HepG2 (cell line): ENCODE measurements around the gene CSNK1G1. TPM values are rescaled to one million over a fixed set of nuclear protein-coding genes. Genes with fewer than 3 reads are reported as not detected.

Experiments used
- CHD2 ChIP-seq: IDR thresholded peaks from 2 replicates; pipeline ENCODE4 v1.6.1; 2011; ENCODE audit warnings: low read depth, low read length, improper control_type of control experiment
- GATAD1 ChIP-seq: IDR thresholded peaks from 2 replicates; pipeline ENCODE4 v1.6.1; 2016; ENCODE audit warnings: missing genetic modification reagents, missing compliant biosample characterization
- HIVEP1 ChIP-seq: sonication (generic); formaldehyde crosslinking; IDR thresholded peaks from 2 replicates; pipeline ENCODE4 v1.4.0; 2020; ENCODE audit warnings: mild to moderate bottlenecking, missing genetic modification reagents
- HNRNPK ChIP-seq: fragments of 200-400 bp; formaldehyde crosslinking; IDR thresholded peaks from 2 replicates; pipeline ENCODE4 v1.6.1; 2018; ENCODE audit warnings: low read length, low read depth, moderate library complexity, mild to moderate bottlenecking; ENCODE audit not compliant: poor library complexity, severe bottlenecking
- HOMEZ ChIP-seq: IDR thresholded peaks from 2 replicates; pipeline ENCODE4 v1.6.1; 2016; ENCODE audit warnings: low read depth
- KDM5A ChIP-seq: fragments of 200-600 bp; sonication (generic); IDR thresholded peaks from 2 replicates; pipeline ENCODE4 v1.7.0; 2018; ENCODE audit warnings: antibody characterized with exemption, mild to moderate bottlenecking, low read length, borderline replicate concordance
- NFYB ChIP-seq: sonication (generic); formaldehyde crosslinking; IDR thresholded peaks from 2 replicates; pipeline ENCODE4 v1.4.0; 2020; ENCODE audit warnings: missing genetic modification reagents
- PBX2 ChIP-seq: IDR thresholded peaks from 2 replicates; pipeline ENCODE4 v1.6.1; 2016; ENCODE audit warnings: control low read depth
- POLR2AphosphoS5 ChIP-seq: IDR thresholded peaks from 2 replicates; pipeline ENCODE4 v1.6.1; 2012; ENCODE audit warnings: low read depth, low read length
- POLR2G ChIP-seq: fragments of 200-400 bp; formaldehyde crosslinking; IDR thresholded peaks from 2 replicates; pipeline ENCODE4 v1.6.1; 2018; ENCODE audit warnings: mild to moderate bottlenecking, low read depth, low read length, moderate library complexity
- SIN3B ChIP-seq: fragments of 150-350 bp; IDR thresholded peaks from 2 replicates; pipeline ENCODE4 v1.6.1; 2014; ENCODE audit warnings: low read length
- SNRNP70 ChIP-seq: fragments of 200-400 bp; formaldehyde crosslinking; IDR thresholded peaks from 2 replicates; pipeline ENCODE4 v1.6.1; 2017; ENCODE audit warnings: mild to moderate bottlenecking, low read depth, low read length, moderate library complexity
- SP4 ChIP-seq: sonication (generic); formaldehyde crosslinking; IDR thresholded peaks from 2 replicates; pipeline ENCODE4 v1.8.1; 2023; ENCODE audit warnings: mild to moderate bottlenecking, missing genetic modification reagents
- TFDP1 ChIP-seq: IDR thresholded peaks from 2 replicates; pipeline ENCODE4 v1.6.1; 2016; ENCODE audit warnings: missing compliant biosample characterization, missing genetic modification reagents, borderline replicate concordance
- ZNF30 ChIP-seq: sonication (generic); formaldehyde crosslinking; IDR thresholded peaks from 2 replicates; pipeline ENCODE4 v1.5.0; 2020; ENCODE audit warnings: mild to moderate bottlenecking, missing genetic modification reagents
- ZNF747 ChIP-seq: sonication (generic); formaldehyde crosslinking; IDR thresholded peaks from 2 replicates; pipeline ENCODE4 v1.8.1; 2023; ENCODE audit warnings: missing genetic modification reagents, mild to moderate bottlenecking, borderline replicate concordance
- polyA plus RNA-seq, 8 experiments: library from polyadenylated mRNA; depleted of rRNA in 3 of 8; stranded (reverse) in 7 of 8; unstranded in 1 of 8; fragments of >200 nt; fragmentation: Illumina TruSeq in 4 of 8; extraction: Trizol in 4 of 8; gene quantifications; 2 replicates each; pipeline versions ENCODE4 v1.2.1 to v1.2.3, GENCODE V29; 2011 to 2016; ENCODE audit warnings: low read depth in 4 of 8, missing spikeins in 1 of 8, mixed read lengths in 1 of 8; ENCODE audit not compliant: insufficient read depth in 1 of 8
- total RNA-seq, 5 experiments: library from RNA; depleted of rRNA; stranded (reverse); fragments of >200 nt; fragmentation: Illumina TruSeq; extraction: Trizol; gene quantifications; 2 replicates each; pipeline ENCODE4 v1.2.3, GENCODE V29; 2016; ENCODE audit warnings: low read depth in 1 of 5
- TF ChIP-seq, protein P1 (sequence below): sonication (generic); formaldehyde crosslinking; IDR thresholded peaks from 2 replicates; pipeline ENCODE4 v1.5.0; 2020; ENCODE audit warnings: mild to moderate bottlenecking, missing genetic modification reagents, borderline replicate concordance
- TF ChIP-seq, protein P2 (sequence below): sonication (generic); formaldehyde crosslinking; IDR thresholded peaks from 2 replicates; pipeline ENCODE4 v1.5.1; 2020; ENCODE audit warnings: missing genetic modification reagents, mild to moderate bottlenecking, borderline replicate concordance

CSNK1G1 gene
- total and polyA plus RNA-seq, 2 of the 13 experiments (the other 11 are each of a cell fraction or from before 2014, with no cell fraction given), result 8.5 to 12.6 TPM

DNA sequence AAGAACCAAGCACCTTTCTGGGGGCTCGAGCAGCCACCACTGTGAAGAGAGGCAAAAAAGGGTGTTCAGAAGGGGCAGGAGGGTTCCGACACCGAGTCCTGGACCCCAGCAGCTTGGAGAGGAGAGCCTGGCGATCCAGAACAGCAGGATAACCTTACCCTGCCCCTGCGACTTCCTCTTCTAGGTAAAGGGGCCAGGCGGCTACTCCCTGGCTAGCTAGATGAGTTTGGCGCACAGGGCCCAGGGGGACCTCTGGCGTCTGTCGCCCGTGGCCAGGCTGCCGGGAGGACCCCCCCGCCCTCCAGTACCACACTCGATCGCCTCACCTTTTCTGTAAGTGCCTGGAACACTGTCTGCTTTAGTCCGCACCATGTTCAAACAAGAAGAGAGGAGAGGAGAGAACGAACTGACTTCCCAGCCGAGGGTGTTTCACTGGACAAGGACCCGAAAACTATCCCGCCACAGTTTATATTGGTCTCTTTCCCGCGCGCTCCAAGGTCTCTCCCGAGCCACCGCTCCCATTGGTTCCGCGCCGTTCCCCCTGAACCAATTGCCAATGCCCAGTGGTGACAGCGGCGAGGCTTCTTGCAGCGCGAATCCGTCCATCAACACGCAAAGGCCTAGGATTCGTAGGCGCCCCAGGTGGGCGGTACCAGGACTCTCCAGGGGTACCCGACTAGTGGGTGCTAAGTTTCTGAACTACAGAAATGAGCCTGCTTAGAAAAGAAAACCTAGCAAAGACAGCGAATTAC lies 25.2 kb upstream of the CSNK1G1 start, which contains the start of gene PCLAF (continued):
- TF ChIP-seq HOMEZ (CRISPR knock-in tag), result peak; percentile 16; the same call in 1 of the 2 replicates
- TF ChIP-seq SP4 (CRISPR knock-in tag), result peak; percentile 83
- TF ChIP-seq CHD2, result peak; percentile 62; the same call in 1 of the 2 replicates
- TF ChIP-seq HIVEP1 (CRISPR knock-in tag), result peak; percentile 67; the same call in 1 of the 2 replicates
- TF ChIP-seq ZNF747 (CRISPR knock-in tag), result 0 out of 2 replicates have a peak, but pooled peaks have one; percentile 22
- 0 out of 2 replicates have a peak, but pooled peaks have one; percentile 49 for TF ChIP-seq ZNF30 (CRISPR knock-in tag)
- TF ChIP-seq TFDP1 (CRISPR knock-in tag), result peak; percentile 98
- TF ChIP-seq, protein P1, sequence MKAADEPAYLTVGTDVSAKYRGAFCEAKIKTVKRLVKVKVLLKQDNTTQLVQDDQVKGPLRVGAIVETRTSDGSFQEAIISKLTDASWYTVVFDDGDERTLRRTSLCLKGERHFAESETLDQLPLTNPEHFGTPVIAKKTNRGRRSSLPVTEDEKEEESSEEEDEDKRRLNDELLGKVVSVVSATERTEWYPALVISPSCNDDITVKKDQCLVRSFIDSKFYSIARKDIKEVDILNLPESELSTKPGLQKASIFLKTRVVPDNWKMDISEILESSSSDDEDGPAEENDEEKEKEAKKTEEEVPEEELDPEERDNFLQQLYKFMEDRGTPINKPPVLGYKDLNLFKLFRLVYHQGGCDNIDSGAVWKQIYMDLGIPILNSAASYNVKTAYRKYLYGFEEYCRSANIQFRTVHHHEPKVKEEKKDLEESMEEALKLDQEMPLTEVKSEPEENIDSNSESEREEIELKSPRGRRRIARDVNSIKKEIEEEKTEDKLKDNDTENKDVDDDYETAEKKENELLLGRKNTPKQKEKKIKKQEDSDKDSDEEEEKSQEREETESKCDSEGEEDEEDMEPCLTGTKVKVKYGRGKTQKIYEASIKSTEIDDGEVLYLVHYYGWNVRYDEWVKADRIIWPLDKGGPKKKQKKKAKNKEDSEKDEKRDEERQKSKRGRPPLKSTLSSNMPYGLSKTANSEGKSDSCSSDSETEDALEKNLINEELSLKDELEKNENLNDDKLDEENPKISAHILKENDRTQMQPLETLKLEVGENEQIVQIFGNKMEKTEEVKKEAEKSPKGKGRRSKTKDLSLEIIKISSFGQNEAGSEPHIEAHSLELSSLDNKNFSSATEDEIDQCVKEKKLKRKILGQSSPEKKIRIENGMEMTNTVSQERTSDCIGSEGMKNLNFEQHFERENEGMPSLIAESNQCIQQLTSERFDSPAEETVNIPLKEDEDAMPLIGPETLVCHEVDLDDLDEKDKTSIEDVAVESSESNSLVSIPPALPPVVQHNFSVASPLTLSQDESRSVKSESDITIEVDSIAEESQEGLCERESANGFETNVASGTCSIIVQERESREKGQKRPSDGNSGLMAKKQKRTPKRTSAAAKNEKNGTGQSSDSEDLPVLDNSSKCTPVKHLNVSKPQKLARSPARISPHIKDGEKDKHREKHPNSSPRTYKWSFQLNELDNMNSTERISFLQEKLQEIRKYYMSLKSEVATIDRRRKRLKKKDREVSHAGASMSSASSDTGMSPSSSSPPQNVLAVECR (CRISPR knock-in tag), result peak; percentile 91
- TF ChIP-seq SIN3B, result peak; percentile 89
- TF ChIP-seq GATAD1 (CRISPR knock-in tag), result peak; percentile 84; the same call in 1 of the 2 replicates
- TF ChIP-seq HNRNPK, result no peak
- TF ChIP-seq KDM5A, result peak; percentile 85
- peak; percentile 89 for TF ChIP-seq POLR2AphosphoS5
- TF ChIP-seq, protein P2, sequence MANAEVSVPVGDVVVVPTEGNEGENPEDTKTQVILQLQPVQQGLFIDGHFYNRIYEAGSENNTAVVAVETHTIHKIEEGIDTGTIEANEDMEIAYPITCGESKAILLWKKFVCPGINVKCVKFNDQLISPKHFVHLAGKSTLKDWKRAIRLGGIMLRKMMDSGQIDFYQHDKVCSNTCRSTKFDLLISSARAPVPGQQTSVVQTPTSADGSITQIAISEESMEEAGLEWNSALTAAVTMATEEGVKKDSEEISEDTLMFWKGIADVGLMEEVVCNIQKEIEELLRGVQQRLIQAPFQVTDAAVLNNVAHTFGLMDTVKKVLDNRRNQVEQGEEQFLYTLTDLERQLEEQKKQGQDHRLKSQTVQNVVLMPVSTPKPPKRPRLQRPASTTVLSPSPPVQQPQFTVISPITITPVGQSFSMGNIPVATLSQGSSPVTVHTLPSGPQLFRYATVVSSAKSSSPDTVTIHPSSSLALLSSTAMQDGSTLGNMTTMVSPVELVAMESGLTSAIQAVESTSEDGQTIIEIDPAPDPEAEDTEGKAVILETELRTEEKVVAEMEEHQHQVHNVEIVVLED (CRISPR knock-in tag), result 0 out of 2 replicates have a peak, but pooled peaks have one; percentile 19
- TF ChIP-seq POLR2G, result peak; percentile 86
- peak; percentile 99 for TF ChIP-seq NFYB (CRISPR knock-in tag)
- TF ChIP-seq PBX2 (CRISPR knock-in tag), result peak; percentile 90
- TF ChIP-seq SNRNP70, result no peak
